Spleen (tissue), 7 donors: Measurements from ENCODE around the gene PNRC2.

Experiments
- CTCF ChIP-seq, 11 experiments: fragments of 200-600 bp in 7 of 11; fragments of 450-650 bp in 4 of 11; sonication (generic) in 4 of 11; IDR thresholded peaks in 8 of 11; conservative IDR thresholded peaks in 3 of 11; 1 replicate in 7 of 11; 2 replicates in 4 of 11; pipeline versions ENCODE4 v1.4.0 to v1.8.0; 2016 to 2021; ENCODE audit warnings: antibody characterized with exemption in 11 of 11, inconsistent platforms in 4 of 11, mild to moderate bottlenecking in 1 of 11
- POLR2A ChIP-seq, 3 donors: fragments of 450-650 bp; IDR thresholded peaks; one replicate each; pipeline ENCODE4 v1.5.1; 2017; ENCODE audit warnings: antibody characterized with exemption in 3 of 3, mild to moderate bottlenecking in 1 of 3
- POLR2AphosphoS5 ChIP-seq, 3 donors: sonication (generic); formaldehyde crosslinking; IDR thresholded peaks; one replicate each; pipeline ENCODE4 v1.5.1; 2017; ENCODE audit warnings: antibody characterized with exemption in 3 of 3
- donor health status: DM: no; HTN: no; CAD: no; lungs with moderate emphysema.
- donor health status: DM: no; HTN: no; CAD: no.
- donor health status: DM: no; HTN: no; CAD: no.

GRCh38 chr1:23930861-23931490 lies 28.7 kb upstream of the PNRC2 start:
- no peak for TF ChIP-seq CTCF (IDR thresholded peaks at IDR 0.05 in 8 of 11, conservative IDR thresholded peaks at IDR 0.05 in 3 of 11)
- TF ChIP-seq POLR2AphosphoS5 (IDR thresholded peaks at IDR 0.05) = no peak
- no peak for TF ChIP-seq POLR2A (IDR thresholded peaks at IDR 0.05)
